ENCODE measurements around the gene APH1A.
A peak's percentile ranks its signal among the peaks of the same experiment; 100 is the strongest.

The APH1A gene

DNA sequence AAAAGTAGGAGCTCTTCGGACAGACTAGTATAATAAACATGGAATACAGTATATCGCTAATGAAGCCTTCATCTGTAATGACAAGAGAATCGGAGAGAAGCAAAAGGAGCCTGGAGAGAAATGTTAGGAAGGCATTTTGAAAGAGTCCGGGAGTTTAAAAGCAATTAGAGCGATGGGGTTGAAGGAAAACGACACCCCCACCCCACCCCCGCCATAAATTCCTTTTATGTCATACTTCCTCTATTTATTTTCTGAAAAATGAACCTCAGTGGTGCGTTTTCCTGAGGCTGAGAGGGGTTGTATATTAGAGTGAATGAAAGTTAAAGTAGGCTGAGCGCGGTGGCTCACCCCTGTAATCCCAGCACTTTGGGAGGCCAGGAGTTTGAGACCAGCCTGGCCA is 635 bp upstream of the APH1A start:
- peak overlapping the region; percentile 91 for H3K4me3 ChIP-seq (replicated peaks; ENCODE audit: insufficient read depth, low read length)
- no peaks in the 10 kb centered on the region for H3K27me3 ChIP-seq (ENCODE audit: insufficient read depth, poor library complexity, severe bottlenecking)
- DNase-seq (ENCODE audit: low read depth in 1 of 2, low spot score in 1 of 2) = no peak
- TF ChIP-seq, protein P1, sequence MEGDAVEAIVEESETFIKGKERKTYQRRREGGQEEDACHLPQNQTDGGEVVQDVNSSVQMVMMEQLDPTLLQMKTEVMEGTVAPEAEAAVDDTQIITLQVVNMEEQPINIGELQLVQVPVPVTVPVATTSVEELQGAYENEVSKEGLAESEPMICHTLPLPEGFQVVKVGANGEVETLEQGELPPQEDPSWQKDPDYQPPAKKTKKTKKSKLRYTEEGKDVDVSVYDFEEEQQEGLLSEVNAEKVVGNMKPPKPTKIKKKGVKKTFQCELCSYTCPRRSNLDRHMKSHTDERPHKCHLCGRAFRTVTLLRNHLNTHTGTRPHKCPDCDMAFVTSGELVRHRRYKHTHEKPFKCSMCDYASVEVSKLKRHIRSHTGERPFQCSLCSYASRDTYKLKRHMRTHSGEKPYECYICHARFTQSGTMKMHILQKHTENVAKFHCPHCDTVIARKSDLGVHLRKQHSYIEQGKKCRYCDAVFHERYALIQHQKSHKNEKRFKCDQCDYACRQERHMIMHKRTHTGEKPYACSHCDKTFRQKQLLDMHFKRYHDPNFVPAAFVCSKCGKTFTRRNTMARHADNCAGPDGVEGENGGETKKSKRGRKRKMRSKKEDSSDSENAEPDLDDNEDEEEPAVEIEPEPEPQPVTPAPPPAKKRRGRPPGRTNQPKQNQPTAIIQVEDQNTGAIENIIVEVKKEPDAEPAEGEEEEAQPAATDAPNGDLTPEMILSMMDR (IDR thresholded peaks at IDR 0.05; ENCODE audit: insufficient read depth, low read length) = no peak
- TF ChIP-seq POLR2AphosphoS5 (IDR thresholded peaks at IDR 0.05; ENCODE audit: low read depth) = no peak
- TF ChIP-seq, protein P2, sequence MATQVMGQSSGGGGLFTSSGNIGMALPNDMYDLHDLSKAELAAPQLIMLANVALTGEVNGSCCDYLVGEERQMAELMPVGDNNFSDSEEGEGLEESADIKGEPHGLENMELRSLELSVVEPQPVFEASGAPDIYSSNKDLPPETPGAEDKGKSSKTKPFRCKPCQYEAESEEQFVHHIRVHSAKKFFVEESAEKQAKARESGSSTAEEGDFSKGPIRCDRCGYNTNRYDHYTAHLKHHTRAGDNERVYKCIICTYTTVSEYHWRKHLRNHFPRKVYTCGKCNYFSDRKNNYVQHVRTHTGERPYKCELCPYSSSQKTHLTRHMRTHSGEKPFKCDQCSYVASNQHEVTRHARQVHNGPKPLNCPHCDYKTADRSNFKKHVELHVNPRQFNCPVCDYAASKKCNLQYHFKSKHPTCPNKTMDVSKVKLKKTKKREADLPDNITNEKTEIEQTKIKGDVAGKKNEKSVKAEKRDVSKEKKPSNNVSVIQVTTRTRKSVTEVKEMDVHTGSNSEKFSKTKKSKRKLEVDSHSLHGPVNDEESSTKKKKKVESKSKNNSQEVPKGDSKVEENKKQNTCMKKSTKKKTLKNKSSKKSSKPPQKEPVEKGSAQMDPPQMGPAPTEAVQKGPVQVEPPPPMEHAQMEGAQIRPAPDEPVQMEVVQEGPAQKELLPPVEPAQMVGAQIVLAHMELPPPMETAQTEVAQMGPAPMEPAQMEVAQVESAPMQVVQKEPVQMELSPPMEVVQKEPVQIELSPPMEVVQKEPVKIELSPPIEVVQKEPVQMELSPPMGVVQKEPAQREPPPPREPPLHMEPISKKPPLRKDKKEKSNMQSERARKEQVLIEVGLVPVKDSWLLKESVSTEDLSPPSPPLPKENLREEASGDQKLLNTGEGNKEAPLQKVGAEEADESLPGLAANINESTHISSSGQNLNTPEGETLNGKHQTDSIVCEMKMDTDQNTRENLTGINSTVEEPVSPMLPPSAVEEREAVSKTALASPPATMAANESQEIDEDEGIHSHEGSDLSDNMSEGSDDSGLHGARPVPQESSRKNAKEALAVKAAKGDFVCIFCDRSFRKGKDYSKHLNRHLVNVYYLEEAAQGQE (IDR thresholded peaks at IDR 0.05; ENCODE audit: insufficient replicate concordance, low read depth) = no peak
- TF ChIP-seq GABPA (IDR thresholded peaks at IDR 0.05; ENCODE audit: low read depth) = no peak
- no peak for TF ChIP-seq SPI1 (IDR thresholded peaks at IDR 0.05; ENCODE audit: borderline replicate concordance, low read depth)
- peak overlapping the region; percentile 92 for H3K27ac ChIP-seq (replicated peaks)

DNA sequence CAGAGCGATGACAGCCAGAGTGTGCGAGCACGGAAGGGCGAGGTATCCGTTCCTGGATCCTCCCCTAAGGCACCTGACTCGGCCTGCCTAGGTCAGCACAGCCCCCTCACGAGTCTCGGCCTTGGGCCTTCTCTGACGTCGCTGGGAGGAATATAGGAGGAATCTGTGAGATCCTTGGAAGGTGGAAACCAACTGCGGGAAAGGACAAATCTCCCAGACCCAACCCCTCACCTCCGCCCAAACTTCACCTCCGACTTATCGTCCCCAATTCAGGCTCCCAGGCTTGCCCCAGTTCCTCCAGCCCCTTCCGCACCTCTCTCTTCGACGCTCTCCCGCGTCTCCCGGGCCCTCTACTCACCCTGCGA is 494 bp downstream of the APH1A start:
- peak overlapping the region; percentile 92 for H3K27ac ChIP-seq (replicated peaks)
- no peak for TF ChIP-seq POLR2AphosphoS5 (IDR thresholded peaks at IDR 0.05; ENCODE audit: low read depth)
- TF ChIP-seq, protein P2 (IDR thresholded peaks at IDR 0.05; ENCODE audit: insufficient replicate concordance, low read depth) = no peak
- no peak for TF ChIP-seq GABPA (IDR thresholded peaks at IDR 0.05; ENCODE audit: low read depth)
- TF ChIP-seq, protein P1 (IDR thresholded peaks at IDR 0.05; ENCODE audit: insufficient read depth, low read length) = no peak
- no peak for TF ChIP-seq SPI1 (IDR thresholded peaks at IDR 0.05; ENCODE audit: borderline replicate concordance, low read depth)
- DNase-seq (ENCODE audit: low read depth in 1 of 2, low spot score in 1 of 2) = peak in 1 of 2 experiments; percentile 9
- H3K4me3 ChIP-seq (replicated peaks; ENCODE audit: insufficient read depth, low read length) = peak overlapping the region; percentile 91
- H3K27me3 ChIP-seq (ENCODE audit: insufficient read depth, poor library complexity, severe bottlenecking) = no peaks in the 10 kb centered on the region

DNA sequence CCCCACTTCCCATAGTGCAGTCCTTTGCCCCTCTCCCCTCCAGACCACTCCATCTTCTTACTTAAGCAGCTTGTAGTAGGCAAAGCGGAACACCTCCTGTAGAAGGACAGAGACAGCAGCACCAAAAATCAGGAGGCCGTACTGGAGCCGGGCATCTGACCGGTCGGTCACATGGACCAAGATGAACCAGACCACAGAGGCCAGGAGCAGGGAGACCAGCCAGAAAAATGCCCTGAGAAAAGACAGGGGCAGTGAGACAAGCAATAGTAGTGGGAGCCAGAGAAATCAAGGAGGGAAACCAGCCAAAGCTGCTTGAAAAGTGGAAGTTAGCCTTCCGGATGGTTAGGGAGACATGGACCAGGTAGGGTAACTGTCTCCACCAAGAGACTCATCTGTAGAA is 920 bp downstream of the APH1A start:
- DNase-seq (ENCODE audit: low read depth in 1 of 2, low spot score in 1 of 2) = peak in 1 of 2 experiments; percentile 17
- H3K27ac ChIP-seq (replicated peaks) = peak overlapping the region; percentile 92
- TF ChIP-seq GABPA (IDR thresholded peaks at IDR 0.05; ENCODE audit: low read depth) = no peak
- TF ChIP-seq, protein P1 (IDR thresholded peaks at IDR 0.05; ENCODE audit: insufficient read depth, low read length) = no peak
- TF ChIP-seq SPI1 (IDR thresholded peaks at IDR 0.05; ENCODE audit: borderline replicate concordance, low read depth) = no peak
- TF ChIP-seq, protein P2 (IDR thresholded peaks at IDR 0.05; ENCODE audit: insufficient replicate concordance, low read depth) = no peak
- TF ChIP-seq POLR2AphosphoS5 (IDR thresholded peaks at IDR 0.05; ENCODE audit: low read depth) = no peak
- no peaks in the 10 kb centered on the region for H3K27me3 ChIP-seq (ENCODE audit: insufficient read depth, poor library complexity, severe bottlenecking)
- peak overlapping the region; percentile 91 for H3K4me3 ChIP-seq (replicated peaks; ENCODE audit: insufficient read depth, low read length)
